ENCODE data around the gene ZKSCAN2. TPM values are rescaled to one million over a fixed set of nuclear protein-coding genes. Genes with fewer than 3 reads are reported as not detected.

ZKSCAN2 gene
- 1 to 10 TPM; 3.2 to 3.9 TPM for total RNA-seq

- DNase-seq (peak; percentile 89), ATAC-seq (peak; percentile 88)
- H3K27ac Mint-ChIP-seq, result peak within 1 kb of the TSS; percentile 95
- no peaks in the 10 kb centered on the region for H3K27me3 Mint-ChIP-seq
- H3K9me3 Mint-ChIP-seq (ENCODE audit: low read depth), result no peaks in the 10 kb centered on the region
- H3K36me3 Mint-ChIP-seq, result peaks cover 14% of the 10 kb centered on the region
- CTCF ChIA-PET, result no interaction called here
- peaks cover 60% of the 10 kb centered on the region for H3K4me1 Mint-ChIP-seq
- peak within 1 kb of the TSS; percentile 85 for H3K4me3 Mint-ChIP-seq
Measured at GRCh38 chr16:25257470-25257955, at the start of gene ZKSCAN2. Gene ZKSCAN2 (minus strand): TSS chr16:25257845. CDS start chr16:25257127, 718 bp downstream.

- Mint-ChIP-seq H3K4me3 (no peak overlapping the region), H3K9me3 (ENCODE audit: low read depth) (no peaks in the 10 kb centered on the region), H3K27me3 (no peaks in the 10 kb centered on the region), H3K4me1 (peaks cover 7% of the 10 kb centered on the region), H3K27ac (no peak overlapping the region), H3K36me3 (no peaks in the 10 kb centered on the region)
- no peak for ATAC-seq
- CTCF ChIA-PET, result interaction anchor here (0.7 kb wide), 1 partner anchor 963 kb away, joined by 4 read pairs; no protein-coding TSS in a partner anchor
- DNase-seq, result no peak
Measured at GRCh38 chr16:25299792-25300590, 42.3 kb upstream of the ZKSCAN2 start.

GRCh38 chr16:25298165-25298872 lies 40.7 kb upstream of the ZKSCAN2 start:
- H3K27me3 Mint-ChIP-seq, result no peaks in the 10 kb centered on the region
- no peak overlapping the region for H3K27ac Mint-ChIP-seq
- peaks cover 7% of the 10 kb centered on the region for H3K4me1 Mint-ChIP-seq
- no peak for ATAC-seq
- H3K36me3 Mint-ChIP-seq, result no peaks in the 10 kb centered on the region
- DNase-seq, result no peak
- no peak overlapping the region for H3K4me3 Mint-ChIP-seq
- CTCF ChIA-PET, result no interaction called here
- no peaks in the 10 kb centered on the region for H3K9me3 Mint-ChIP-seq (ENCODE audit: low read depth)

- Mint-ChIP-seq H3K36me3 (no peaks in the 10 kb centered on the region), H3K4me1 (peaks cover 7% of the 10 kb centered on the region), H3K27ac (no peak overlapping the region), H3K9me3 (ENCODE audit: low read depth) (no peaks in the 10 kb centered on the region), H3K27me3 (no peaks in the 10 kb centered on the region), H3K4me3 (no peak overlapping the region)
- CTCF ChIA-PET, result no interaction called here
- ATAC-seq (no peak), DNase-seq (no peak)
Measured at GRCh38 chr16:25297151-25297787, 39.6 kb upstream of the ZKSCAN2 start.

DNA sequence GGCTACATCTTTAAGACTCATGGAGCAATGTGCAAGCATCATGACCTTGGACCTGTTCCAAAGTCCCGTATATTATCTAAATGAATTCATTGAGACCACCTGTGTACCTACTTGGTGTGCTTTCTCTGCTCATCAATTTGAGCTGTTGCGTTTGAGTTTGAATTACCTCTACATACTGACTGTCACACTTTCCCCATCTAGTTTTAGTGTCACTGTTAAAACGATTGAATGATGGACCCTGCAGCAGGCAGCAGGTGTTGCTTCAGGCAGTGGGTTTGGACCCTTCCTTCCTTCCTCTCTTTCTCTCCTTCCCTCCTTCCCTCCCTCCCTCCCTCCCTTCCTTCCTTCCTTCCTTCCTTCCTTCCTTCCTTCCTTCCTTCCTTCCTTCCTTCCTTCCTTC lies 33.9 kb upstream of the ZKSCAN2 start:
- no peak overlapping the region for H3K27ac Mint-ChIP-seq
- DNase-seq (no peak), ATAC-seq (no peak)
- no peaks in the 10 kb centered on the region for H3K27me3 Mint-ChIP-seq
- H3K9me3 Mint-ChIP-seq (ENCODE audit: low read depth), result no peaks in the 10 kb centered on the region
- H3K4me3 Mint-ChIP-seq, result no peak overlapping the region
- no peaks in the 10 kb centered on the region for H3K4me1 Mint-ChIP-seq
- CTCF ChIA-PET, result no interaction called here
- no peaks in the 10 kb centered on the region for H3K36me3 Mint-ChIP-seq

DNA sequence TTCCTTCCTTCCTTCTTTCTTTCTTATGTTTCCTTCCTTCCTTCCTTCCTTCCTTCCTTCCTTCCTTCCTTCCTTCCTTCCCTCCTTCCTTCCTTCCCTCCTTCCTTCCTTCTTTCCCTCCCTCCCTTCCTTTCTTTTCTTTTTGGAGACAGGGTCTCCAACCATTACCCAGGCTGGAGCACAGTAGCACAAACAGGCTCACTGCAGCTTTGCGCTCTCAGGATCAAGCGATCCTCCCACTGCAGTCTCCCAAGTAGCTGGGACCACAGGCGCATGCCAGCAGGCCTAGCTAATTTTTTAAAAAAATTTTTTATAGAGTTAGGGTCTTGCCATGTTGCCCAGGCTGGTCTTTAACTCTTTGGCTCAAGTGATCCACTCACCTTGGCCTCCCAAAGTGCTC lies 31.8 kb upstream of the ZKSCAN2 start:
- no peak for DNase-seq
- CTCF ChIA-PET, result interaction anchor here (0.6 kb wide), 1 partner anchor 75 kb away, joined by 3 read pairs; no protein-coding TSS in a partner anchor
- H3K9me3 Mint-ChIP-seq (ENCODE audit: low read depth), result no peaks in the 10 kb centered on the region
- H3K36me3 Mint-ChIP-seq, result no peaks in the 10 kb centered on the region
- H3K27me3 Mint-ChIP-seq, result no peaks in the 10 kb centered on the region
- no peaks in the 10 kb centered on the region for H3K4me1 Mint-ChIP-seq
- H3K27ac Mint-ChIP-seq, result no peak overlapping the region
- no peak overlapping the region for H3K4me3 Mint-ChIP-seq
- no peak for ATAC-seq

- H3K9me3 Mint-ChIP-seq (ENCODE audit: low read depth), result no peaks in the 10 kb centered on the region
Measured at GRCh38 chr16:25279491-25279890, 21.8 kb upstream of the ZKSCAN2 start.

DNA sequence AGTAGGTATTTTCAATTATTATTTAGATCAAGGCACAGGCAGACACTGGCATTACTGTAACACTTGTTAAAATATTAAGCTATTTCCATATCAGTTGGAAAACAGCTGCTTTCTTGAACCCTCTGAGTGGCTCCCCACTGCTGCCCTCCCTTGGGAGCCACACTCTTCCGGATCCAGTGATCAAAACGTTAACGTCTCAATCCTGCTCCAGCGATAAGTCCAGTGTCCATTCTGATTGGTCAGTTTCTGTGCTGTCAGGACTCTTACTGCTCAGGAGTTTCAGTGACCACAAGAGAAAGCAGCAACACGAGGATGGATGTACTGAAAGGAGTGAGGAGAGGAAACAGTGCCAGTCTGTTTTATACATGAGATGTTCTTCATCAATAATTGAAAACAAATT lies 13.8 kb upstream of the ZKSCAN2 start:
- Mint-ChIP-seq H3K4me3 (no peak overlapping the region), H3K27me3 (no peaks in the 10 kb centered on the region), H3K36me3 (peaks cover 10% of the 10 kb centered on the region), H3K4me1 (peaks cover under 1% of the 10 kb centered on the region), H3K27ac (no peak overlapping the region), H3K9me3 (ENCODE audit: low read depth) (no peaks in the 10 kb centered on the region)
- DNase-seq (no peak), ATAC-seq (no peak)
- CTCF ChIA-PET, result no interaction called here

More at GRCh38 chr16:25279491-25279890, 21.8 kb upstream of the ZKSCAN2 start:
- H3K4me1 Mint-ChIP-seq, result no peaks in the 10 kb centered on the region
- H3K36me3 Mint-ChIP-seq, result no peaks in the 10 kb centered on the region
- H3K27me3 Mint-ChIP-seq, result no peaks in the 10 kb centered on the region
- DNase-seq (no peak), ATAC-seq (no peak)
- H3K4me3 Mint-ChIP-seq, result no peak overlapping the region
- no peak overlapping the region for H3K27ac Mint-ChIP-seq
- CTCF ChIA-PET, result no interaction called here

DNA sequence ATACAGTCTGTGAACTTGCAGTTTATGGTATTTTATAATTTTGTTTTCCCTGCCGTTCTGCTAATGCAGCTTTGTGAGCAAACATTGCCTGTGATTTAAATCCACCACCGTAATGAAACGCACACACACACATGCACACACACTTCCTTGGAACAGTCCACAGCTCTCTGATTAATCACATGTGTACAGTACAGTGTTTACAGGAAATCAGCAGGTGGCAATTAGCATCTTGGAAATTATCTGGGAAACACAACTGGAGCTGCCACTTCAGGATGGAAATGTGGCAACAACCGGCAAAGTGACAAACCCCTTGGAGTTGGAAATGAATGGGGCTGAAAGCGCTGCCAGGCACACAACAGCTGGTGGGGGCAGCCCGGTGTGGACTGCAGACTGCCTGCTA lies 12.9 kb upstream of the ZKSCAN2 start:
- no peak overlapping the region for H3K27ac Mint-ChIP-seq
- no peaks in the 10 kb centered on the region for H3K27me3 Mint-ChIP-seq
- DNase-seq (no peak), ATAC-seq (no peak)
- H3K9me3 Mint-ChIP-seq (ENCODE audit: low read depth), result no peaks in the 10 kb centered on the region
- peaks cover 2% of the 10 kb centered on the region for H3K4me1 Mint-ChIP-seq
- CTCF ChIA-PET, result no interaction called here
- H3K36me3 Mint-ChIP-seq, result peaks cover 16% of the 10 kb centered on the region
- no peak overlapping the region for H3K4me3 Mint-ChIP-seq

DNA sequence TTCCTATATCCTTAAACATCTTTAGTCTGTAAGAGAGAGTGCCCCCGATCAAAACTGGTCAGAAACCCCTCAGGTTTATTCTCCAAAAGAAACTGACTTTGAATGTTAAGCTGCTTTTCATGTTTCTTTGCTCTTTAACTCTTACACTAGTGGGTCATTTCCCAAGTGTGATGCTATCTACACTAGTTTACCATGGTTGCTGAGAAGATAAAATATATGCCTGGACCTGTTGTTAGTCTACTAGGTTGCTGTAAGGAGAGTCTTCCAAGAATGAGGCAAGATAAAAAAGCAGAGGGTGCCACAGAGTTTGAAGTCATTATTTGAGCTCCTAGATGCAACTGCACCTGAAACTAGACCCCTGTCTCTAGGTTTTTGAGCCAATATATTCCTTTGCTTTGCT lies 12.2 kb upstream of the ZKSCAN2 start:
- Mint-ChIP-seq H3K4me1 (peaks cover 2% of the 10 kb centered on the region), H3K9me3 (ENCODE audit: low read depth) (no peaks in the 10 kb centered on the region), H3K27me3 (no peaks in the 10 kb centered on the region), H3K4me3 (no peak overlapping the region), H3K36me3 (peaks cover 20% of the 10 kb centered on the region), H3K27ac (no peak overlapping the region)
- DNase-seq, result no peak
- CTCF ChIA-PET, result no interaction called here
- no peak for ATAC-seq

GRCh38 chr16:25265968-25266367 lies 8.3 kb upstream of the ZKSCAN2 start:
- H3K36me3 Mint-ChIP-seq, result peaks cover 40% of the 10 kb centered on the region
- CTCF ChIA-PET, result interaction anchor here (0.7 to 1.3 kb wide), 3 partner anchors 12 to 545 kb away, joined by 3 to 5 read pairs (median 3); no protein-coding TSS in a partner anchor
- H3K9me3 Mint-ChIP-seq (ENCODE audit: low read depth), result no peaks in the 10 kb centered on the region
- peaks cover 12% of the 10 kb centered on the region for H3K4me1 Mint-ChIP-seq
- no peaks in the 10 kb centered on the region for H3K27me3 Mint-ChIP-seq
- DNase-seq (no peak), ATAC-seq (no peak)
- no peak overlapping the region for H3K27ac Mint-ChIP-seq
- H3K4me3 Mint-ChIP-seq, result no peak overlapping the region

DNA sequence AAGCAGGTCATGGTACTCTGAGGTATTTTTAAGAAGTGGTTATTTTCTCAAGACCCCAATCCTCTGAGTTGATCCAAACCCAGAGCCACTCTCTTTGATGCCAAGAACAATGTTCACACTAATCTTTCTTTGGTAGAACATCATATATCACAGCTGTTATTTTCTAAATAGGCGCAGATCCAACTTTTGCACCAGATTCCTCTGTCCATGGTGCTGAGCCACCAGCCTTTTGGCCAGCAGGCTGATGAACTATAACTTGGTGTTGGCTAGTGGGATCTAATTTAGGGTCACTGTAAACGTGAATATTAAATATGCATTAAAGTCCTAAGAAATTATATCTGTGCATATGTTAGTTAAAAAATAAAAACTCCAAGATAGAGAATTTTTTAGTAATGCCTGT lies 7.0 kb upstream of the ZKSCAN2 start:
- no peaks in the 10 kb centered on the region for H3K9me3 Mint-ChIP-seq (ENCODE audit: low read depth)
- CTCF ChIA-PET, result no interaction called here
- no peak for ATAC-seq
- peaks cover 38% of the 10 kb centered on the region for H3K36me3 Mint-ChIP-seq
- no peak for DNase-seq
- H3K4me1 Mint-ChIP-seq, result peaks cover 24% of the 10 kb centered on the region
- H3K27me3 Mint-ChIP-seq, result no peaks in the 10 kb centered on the region
- no peak overlapping the region for H3K27ac Mint-ChIP-seq
- H3K4me3 Mint-ChIP-seq, result no peak overlapping the region

DNA sequence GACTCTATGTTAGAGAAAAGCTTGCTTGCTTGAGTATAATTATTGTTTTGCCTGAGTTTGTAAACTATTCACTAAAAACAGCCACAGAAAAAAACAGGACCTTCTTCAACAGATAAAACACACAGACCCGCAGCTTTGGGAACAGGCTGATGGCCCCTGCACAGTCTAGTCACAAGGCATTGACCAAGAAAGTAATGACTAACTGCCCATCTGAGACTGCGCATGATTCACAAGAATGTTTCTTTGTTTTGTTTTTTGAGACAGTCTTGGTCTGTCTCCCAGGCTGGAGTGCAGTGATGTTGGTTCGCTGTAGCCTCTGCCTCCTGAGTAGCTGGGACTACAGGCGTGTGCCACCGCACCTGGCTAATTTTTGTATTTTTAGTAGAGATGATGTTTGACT lies 2.8 kb upstream of the ZKSCAN2 start:
- DNase-seq (no peak), ATAC-seq (no peak)
- CTCF ChIA-PET, result interaction anchor here (0.7 to 3.1 kb wide), 4 partner anchors 16 to 122 kb away, joined by 3 to 21 read pairs (median 6); no protein-coding TSS in a partner anchor
- Mint-ChIP-seq H3K36me3 (peaks cover 37% of the 10 kb centered on the region), H3K4me1 (peaks cover 48% of the 10 kb centered on the region), H3K9me3 (ENCODE audit: low read depth) (no peaks in the 10 kb centered on the region), H3K27me3 (no peaks in the 10 kb centered on the region), H3K4me3 (no peak overlapping the region), H3K27ac (no peak overlapping the region)
